Stomach (tissue), 9 donors: ENCODE measurements around the gene MRPS18A. TPM values are rescaled to one million over a fixed set of nuclear protein-coding genes. Genes with fewer than 3 reads are reported as not detected.

ENCODE experiments used
- DNase-seq, 2 donors: peaks; one replicate each; pipeline versions ENCODE4 v3.0.0 to v3.0.0-alpha.2; 2013 to 2019
- H3K27ac ChIP-seq, 5 donors: fragments of 200-600 bp in 4 of 5; sonication (generic) in 4 of 5; one replicate each; pipeline ENCODE4 v1.5.1; 2013 to 2019; ENCODE audit warnings: mild to moderate bottlenecking in 1 of 5, moderate library complexity in 1 of 5
- H3K27me3 ChIP-seq, 3 donors: fragments of 200-600 bp; sonication (generic); one replicate each; pipeline ENCODE4 v1.5.1; 2017 to 2019; ENCODE audit warnings: mixed run types in 1 of 3
- H3K36me3 ChIP-seq, 4 donors: fragments of 200-600 bp; sonication (generic); 1 replicate in 3 of 4; 2 replicates in 1 of 4; pipeline ENCODE4 v1.5.1; 2016 to 2019
- H3K4me1 ChIP-seq, 4 donors: fragments of 200-600 bp; sonication (generic); one replicate each; pipeline ENCODE4 v1.5.1; 2016 to 2019
- H3K4me3 ChIP-seq, 4 donors: fragments of 200-600 bp; sonication (generic) in 3 of 4; one replicate each; pipeline ENCODE4 v1.5.1; 2016 to 2019; ENCODE audit warnings: mild to moderate bottlenecking in 1 of 4
- H3K9me3 ChIP-seq, 4 donors: fragments of 200-600 bp; sonication (generic); one replicate each; pipeline ENCODE4 v1.5.1; 2016 to 2019
- EP300 ChIP-seq: sonication (generic); formaldehyde crosslinking; IDR thresholded peaks from one replicate; pipeline ENCODE4 v1.6.1; 2017; ENCODE audit warnings: antibody characterized with exemption
- POLR2A ChIP-seq, 4 donors: fragments of 450-650 bp; IDR thresholded peaks; one replicate each; pipeline ENCODE4 v1.6.1; 2016; ENCODE audit warnings: antibody characterized with exemption in 4 of 4, control low read depth in 2 of 4, mild to moderate bottlenecking in 1 of 4, moderate library complexity in 1 of 4
- POLR2AphosphoS5 ChIP-seq, 3 donors: sonication (generic); formaldehyde crosslinking; IDR thresholded peaks; one replicate each; pipeline ENCODE4 v1.6.1; 2016; ENCODE audit warnings: antibody characterized with exemption in 3 of 3
- WGBS, 5 donors: extraction: QIAGEN DNeasy Blood & Tissue Kit in 3 of 5; methylation state at CpG; one replicate each; pipeline versions ENCODE4 v1.1.5 to v1.1.7; 2013 to 2018; 5-methylcytosine and 5-hydroxymethylcytosine counted together
- intact Hi-C: fragments of 100-400 bp; cut with DNase I; formaldehyde crosslinking; loops from one replicate; pipeline ENCODE4 v1.15.1; 2023; ENCODE audit warnings: low total_unique reads
- polyA plus RNA-seq, 3 donors: library from polyadenylated mRNA; stranded (reverse); fragments of 200-250 nt; gene quantifications; one replicate each; pipeline ENCODE4 v1.2.3, GENCODE V29; 2013
- total RNA-seq, 5 donors: library from RNA; depleted of rRNA; stranded (reverse); fragments of >200 nt; gene quantifications; one replicate each; pipeline versions ENCODE4 v1.1.0 to v1.2.3, GENCODE V29; 2014 to 2016
- TF ChIP-seq, protein P1 (sequence below), 7 experiments: fragments of 450-650 bp in 4 of 7; fragments of 200-600 bp in 3 of 7; sonication (generic) in 3 of 7; IDR thresholded peaks; one replicate each; pipeline ENCODE4 v1.5.1; 2016 to 2019; ENCODE audit warnings: antibody characterized with exemption in 7 of 7, control low read depth in 2 of 7, mild to moderate bottlenecking in 1 of 7
- donor health status: healthy with polysubstance abuse.
- donor health status: Bipolar disorder and iron deficiency.
- donor health status: healthy.

MRPS18A gene
- total and polyA plus RNA-seq, 8 donors = 1.7 to 111 (median 36.9) TPM

DNA sequence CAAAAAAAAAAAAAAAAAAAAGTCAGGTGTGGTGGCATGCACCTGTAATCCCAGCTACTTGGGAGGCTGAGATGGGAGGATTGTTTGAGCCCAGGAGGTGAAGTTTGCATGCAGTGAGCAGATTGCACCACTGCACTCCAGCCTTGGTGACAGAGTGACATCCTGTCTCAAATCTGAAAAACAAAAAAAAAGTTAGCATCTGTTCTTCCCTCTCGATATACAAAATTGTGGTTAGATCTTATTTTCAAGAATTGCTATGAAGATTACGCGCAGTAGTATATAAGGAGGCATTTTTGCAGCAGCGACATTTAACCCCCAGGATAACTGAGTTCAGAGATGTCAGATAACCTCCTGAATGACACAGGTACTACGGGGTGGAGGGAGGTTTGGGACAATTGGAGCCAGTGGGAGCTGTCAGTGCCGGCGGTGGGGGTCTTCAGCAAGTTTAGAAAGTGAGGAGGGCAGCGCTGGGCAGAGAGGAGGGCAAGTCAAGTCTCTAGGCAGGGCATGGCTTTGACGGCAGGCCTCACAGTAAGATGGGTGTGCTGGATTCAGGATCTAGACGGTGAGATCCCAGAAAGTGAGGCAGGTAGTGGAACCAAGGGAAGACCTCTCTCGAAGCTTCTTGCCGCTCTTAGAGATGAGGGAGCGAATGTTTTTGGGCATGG, 26.2 kb upstream of the MRPS18A start:
- Histone ChIP-seq H3K9me3 (no peaks in the 10 kb centered on the region), H3K4me3 (no peak overlapping the region), H3K4me1 (peaks cover 11 to 30% (median 29%) of the 10 kb centered on the region in 4 donors), H3K36me3 (no peaks in the 10 kb centered on the region), H3K27me3 (no peaks in the 10 kb centered on the region), H3K27ac (peak overlapping the region in 1 of 5 donors; percentile 53)
- WGBS, 5 donors = 89 to 94% (median 92%) methylated on average over 13 of the region's 13 CpGs
- no peak for TF ChIP-seq POLR2AphosphoS5 (IDR thresholded peaks at IDR 0.05)
- TF ChIP-seq, protein P1, sequence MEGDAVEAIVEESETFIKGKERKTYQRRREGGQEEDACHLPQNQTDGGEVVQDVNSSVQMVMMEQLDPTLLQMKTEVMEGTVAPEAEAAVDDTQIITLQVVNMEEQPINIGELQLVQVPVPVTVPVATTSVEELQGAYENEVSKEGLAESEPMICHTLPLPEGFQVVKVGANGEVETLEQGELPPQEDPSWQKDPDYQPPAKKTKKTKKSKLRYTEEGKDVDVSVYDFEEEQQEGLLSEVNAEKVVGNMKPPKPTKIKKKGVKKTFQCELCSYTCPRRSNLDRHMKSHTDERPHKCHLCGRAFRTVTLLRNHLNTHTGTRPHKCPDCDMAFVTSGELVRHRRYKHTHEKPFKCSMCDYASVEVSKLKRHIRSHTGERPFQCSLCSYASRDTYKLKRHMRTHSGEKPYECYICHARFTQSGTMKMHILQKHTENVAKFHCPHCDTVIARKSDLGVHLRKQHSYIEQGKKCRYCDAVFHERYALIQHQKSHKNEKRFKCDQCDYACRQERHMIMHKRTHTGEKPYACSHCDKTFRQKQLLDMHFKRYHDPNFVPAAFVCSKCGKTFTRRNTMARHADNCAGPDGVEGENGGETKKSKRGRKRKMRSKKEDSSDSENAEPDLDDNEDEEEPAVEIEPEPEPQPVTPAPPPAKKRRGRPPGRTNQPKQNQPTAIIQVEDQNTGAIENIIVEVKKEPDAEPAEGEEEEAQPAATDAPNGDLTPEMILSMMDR (IDR thresholded peaks at IDR 0.05) = no peak
- no peak for TF ChIP-seq POLR2A (IDR thresholded peaks at IDR 0.05)
- no peak for TF ChIP-seq EP300
- intact Hi-C loops = no loop called here
- peak in 1 of 2 donors; percentile 0 for DNase-seq

DNA sequence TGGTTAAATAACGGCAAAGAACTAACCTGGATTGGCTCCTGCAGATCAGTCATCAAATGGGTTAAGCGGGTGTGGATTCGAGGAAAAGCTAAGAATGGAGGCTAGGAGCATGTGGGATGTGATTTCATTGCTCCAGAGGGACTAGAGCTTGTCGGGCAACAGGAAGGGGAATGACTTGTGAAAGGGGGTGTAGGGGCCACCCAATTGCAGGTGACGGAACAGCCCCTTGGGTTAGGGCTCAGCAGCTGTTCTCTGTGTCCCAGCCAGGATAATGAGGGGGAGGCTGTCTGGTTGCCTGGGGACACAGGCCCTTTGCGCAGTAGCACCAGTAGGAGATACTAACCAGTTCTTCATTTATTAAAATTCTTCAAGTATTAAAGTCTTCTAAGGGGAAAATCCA, 25.0 kb upstream of the MRPS18A start:
- intact Hi-C loops = no loop called here
- Histone ChIP-seq H3K4me3 (no peak overlapping the region), H3K27me3 (no peaks in the 10 kb centered on the region), H3K27ac (no peak overlapping the region), H3K9me3 (no peaks in the 10 kb centered on the region), H3K4me1 (peaks cover 14 to 40% (median 35%) of the 10 kb centered on the region in 4 donors), H3K36me3 (no peaks in the 10 kb centered on the region)
- 76 to 90% (median 88%) methylated on average over 6 of the region's 6 CpGs for WGBS, 5 donors
- TF ChIP-seq POLR2AphosphoS5 (IDR thresholded peaks at IDR 0.05) (no peak), POLR2A (IDR thresholded peaks at IDR 0.05) (no peak), EP300 (no peak)
- TF ChIP-seq, protein P1 (IDR thresholded peaks at IDR 0.05) = no peak
- DNase-seq = peak in 1 of 2 donors; percentile 10

DNA sequence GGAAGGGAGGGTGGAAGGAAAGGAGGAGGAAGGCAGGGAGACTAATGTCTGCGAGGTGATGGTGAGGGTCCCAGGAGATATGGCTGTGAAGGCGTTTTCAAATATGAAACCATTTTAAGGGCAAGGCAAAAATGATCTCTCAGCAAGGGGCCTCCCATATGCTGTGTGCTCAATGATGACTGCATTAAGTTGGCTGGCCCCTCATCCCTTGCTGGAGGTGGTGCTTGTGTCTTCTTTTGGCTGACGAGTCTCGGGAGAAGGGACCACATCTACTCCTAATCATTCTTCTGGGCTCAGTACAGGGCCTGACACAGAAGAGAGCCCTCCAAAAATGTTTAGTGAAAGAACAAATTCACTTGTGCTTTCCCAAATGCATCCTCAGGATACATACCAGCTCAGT, 23.0 kb upstream of the MRPS18A start:
- Histone ChIP-seq H3K27me3 (no peaks in the 10 kb centered on the region), H3K4me3 (no peak overlapping the region), H3K9me3 (no peaks in the 10 kb centered on the region), H3K4me1 (peaks cover 22 to 50% (median 41%) of the 10 kb centered on the region in 4 donors), H3K27ac (peak overlapping the region in 2 of 5 donors; percentile 54 to 84), H3K36me3 (no peaks in the 10 kb centered on the region)
- 83 to 94% (median 91%) methylated on average over 4 of the region's 4 CpGs for WGBS, 5 donors
- TF ChIP-seq, protein P1 (IDR thresholded peaks at IDR 0.05) = no peak
- TF ChIP-seq POLR2A (IDR thresholded peaks at IDR 0.05) = no peak
- TF ChIP-seq EP300 = no peak
- no peak for TF ChIP-seq POLR2AphosphoS5 (IDR thresholded peaks at IDR 0.05)
- DNase-seq = peak in 1 of 2 donors; percentile 42
- intact Hi-C loops = no loop called here

DNA sequence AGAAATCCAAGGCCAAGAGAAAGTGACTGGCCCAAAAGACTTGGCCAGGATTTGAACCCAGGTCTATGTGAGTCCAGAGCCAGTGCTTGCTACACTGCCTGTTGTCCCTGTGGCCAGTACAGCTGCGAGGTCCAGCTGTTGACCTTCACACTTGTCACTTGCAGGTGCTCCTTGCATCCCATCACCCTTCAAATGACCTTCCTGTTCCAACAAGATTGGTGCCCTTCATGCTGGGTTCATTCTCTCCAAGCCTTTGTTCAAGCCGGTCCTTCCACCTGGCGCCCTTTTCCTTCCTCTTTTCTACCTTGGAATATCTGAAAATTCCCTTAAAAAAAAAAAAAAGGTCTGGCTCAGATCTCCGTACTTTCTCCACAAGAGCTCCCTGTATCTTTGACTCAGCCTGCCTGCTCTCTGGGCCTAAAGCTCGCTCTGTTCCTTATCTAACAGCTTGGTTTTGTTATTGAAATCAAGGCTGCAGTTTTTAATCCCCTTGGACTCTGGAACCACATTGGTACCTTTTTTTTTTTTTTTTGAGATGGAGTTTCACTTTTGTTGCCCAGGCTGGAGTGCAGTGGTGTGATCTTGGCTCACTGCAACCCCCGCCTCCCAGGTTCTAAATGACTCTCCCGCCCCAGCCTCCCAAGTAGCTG, 22.2 kb upstream of the MRPS18A start:
- H3K27ac ChIP-seq = peak overlapping the region; percentile 54 to 84 (median 78)
- H3K4me3 ChIP-seq = no peak overlapping the region
- H3K4me1 ChIP-seq = peaks cover 24 to 58% (median 40%) of the 10 kb centered on the region in 4 donors
- intact Hi-C loops = no loop called here
- peak in 1 of 2 donors; percentile 54 for DNase-seq
- H3K36me3 ChIP-seq = no peaks in the 10 kb centered on the region
- TF ChIP-seq EP300 (no peak), POLR2A (IDR thresholded peaks at IDR 0.05) (no peak)
- WGBS, 5 donors = 48 to 62% (median 57%) methylated on average over 7 of the region's 7 CpGs
- no peaks in the 10 kb centered on the region for H3K27me3 ChIP-seq
- H3K9me3 ChIP-seq = no peaks in the 10 kb centered on the region
